ENCODE results near the gene FOXE3. TPM values are rescaled to one million over a fixed set of nuclear protein-coding genes. Genes with fewer than 3 reads are reported as not detected.
"Not testable (repeated sequence)": the region's sequence is repeated elsewhere in the genome, so short reads cannot be mapped to it uniquely, and the experiment has no call there.

Gene FOXE3
- total RNA-seq, 1 donor from 2014 or later, result not detected

- no peak for DNase-seq
These were observed 34.5 kb downstream of the FOXE3 start for GRCh38 chr1:47450606-47451005.

DNA sequence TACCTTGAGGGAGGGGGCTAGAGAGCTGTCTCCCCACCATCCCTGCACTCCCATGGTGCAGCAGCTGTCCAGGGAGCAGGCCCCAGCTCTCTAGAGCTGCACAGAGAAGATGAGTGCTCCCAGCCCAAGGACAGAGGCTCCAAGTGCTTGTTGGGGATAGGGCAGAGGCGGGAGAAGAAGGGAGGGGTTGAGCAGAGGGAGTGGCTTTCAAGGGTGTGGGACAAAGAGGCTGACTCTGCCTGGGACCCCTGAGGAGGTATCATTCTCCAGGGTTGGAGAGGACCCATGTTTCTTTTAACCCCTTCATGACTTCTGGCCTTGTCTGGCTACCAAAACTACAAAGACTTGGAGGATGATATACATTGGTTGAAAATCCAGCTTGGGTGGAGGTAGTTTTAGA, 36.3 kb downstream of the FOXE3 start:
- no peak for DNase-seq

DNA sequence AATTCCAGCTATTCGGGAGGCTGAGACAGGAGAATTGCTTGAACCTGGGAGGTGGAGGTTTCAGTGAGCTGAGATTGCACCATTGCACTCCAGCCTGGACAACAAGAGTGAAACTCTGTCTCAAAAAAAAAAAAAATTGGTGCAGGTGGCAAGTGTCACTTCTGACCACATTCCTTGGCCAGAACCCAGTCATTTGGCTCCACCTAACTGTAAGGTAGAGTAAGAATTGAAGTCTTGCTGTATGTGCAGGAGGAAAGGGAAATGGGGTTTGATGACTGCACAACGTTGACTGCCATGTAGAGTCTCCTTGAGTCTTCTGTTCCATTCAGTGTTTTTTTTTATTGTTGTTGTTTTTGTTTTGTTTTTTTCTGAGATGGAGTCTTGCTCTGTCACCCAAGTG, 37.8 kb downstream of the FOXE3 start:
- DNase-seq, result not testable (repeated sequence)

GRCh38 chr1:47456250-47456649, 40.2 kb downstream of the FOXE3 start:
- no peak for DNase-seq

GRCh38 chr1:47457547-47457946, 41.5 kb downstream of the FOXE3 start:
- not testable (repeated sequence) for DNase-seq

- no peak for DNase-seq
These were observed 43.2 kb downstream of the FOXE3 start for GRCh38 chr1:47459253-47459788.

DNA sequence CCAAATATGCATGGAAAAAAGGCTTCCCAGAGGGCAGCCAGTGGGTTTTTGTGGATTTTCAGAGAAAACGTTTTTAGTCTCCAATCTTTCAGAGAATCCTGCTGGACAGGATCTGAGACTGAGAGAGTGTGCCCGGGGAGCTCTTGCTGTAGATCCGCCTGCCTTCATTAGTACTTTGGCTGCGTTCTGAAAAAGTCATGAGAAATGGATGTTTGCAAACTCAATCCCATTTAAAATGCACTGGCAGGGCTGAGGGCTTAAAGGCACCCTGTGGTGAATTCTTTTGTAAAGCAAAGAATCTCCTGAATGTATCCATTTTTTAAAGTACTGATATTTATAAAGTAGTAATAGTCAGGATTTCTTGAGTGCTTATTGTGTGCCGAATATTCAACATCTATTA, 44.0 kb downstream of the FOXE3 start:
- no peak for DNase-seq

- DNase-seq, result no peak
These were observed 44.4 kb downstream of the FOXE3 start for GRCh38 chr1:47460456-47460855.

DNA sequence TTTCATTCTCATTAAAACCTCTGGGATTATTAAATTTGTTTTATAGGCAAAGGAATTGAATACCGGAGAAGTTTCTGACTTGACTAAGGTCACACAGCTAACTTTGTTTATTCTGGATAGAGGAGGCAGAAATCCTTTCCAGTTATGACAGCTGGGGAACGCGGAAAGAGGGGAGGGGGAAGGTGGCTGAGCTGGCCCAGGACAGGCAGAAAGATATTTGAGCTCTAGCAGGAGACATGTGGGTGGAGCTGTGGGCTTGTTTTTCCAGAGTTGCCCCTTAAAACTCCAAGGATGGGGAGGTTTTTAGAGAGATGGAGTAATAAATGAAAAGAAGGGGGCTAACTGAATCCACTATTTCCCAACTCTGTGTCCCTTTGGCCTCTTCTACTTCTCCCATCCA, 49.5 kb downstream of the FOXE3 start:
- DNase-seq, result no peak

Other genes with a start within 250 kb of the FOXE3 start
- gene PDZK1IP1, start 226.2 kb upstream of the FOXE3 start, total RNA-seq, result 0.42 and 1.0 TPM in 2 replicates
- gene TAL1, start 184.1 kb upstream of the FOXE3 start, total RNA-seq, result 61.1 and 84.5 TPM in 2 replicates
- 6.1 and 18.1 TPM in 2 replicates for gene STIL, start 102.1 kb upstream of the FOXE3 start, total RNA-seq
- 112 and 130 TPM in 2 replicates for gene CMPK1, start 82.5 kb upstream of the FOXE3 start, total RNA-seq
- under 0.01 and 0.09 TPM in 2 replicates for gene FOXD2, start 21.8 kb downstream of the FOXE3 start, total RNA-seq

All from dermis blood vessel endothelial cell (primary cell).